ENCODE data around the gene SLC37A1. TPM values are rescaled to one million over a fixed set of nuclear protein-coding genes. Genes with fewer than 3 reads are reported as not detected.

The SLC37A1 gene
- total RNA-seq, 1 experiment from 2014 or later, result 37.7 TPM

GRCh38 chr21:42591170-42591869, 77.7 kb downstream of the SLC37A1 start:
- Mint-ChIP-seq H3K4me1 (peaks cover 9% of the 10 kb centered on the region in 2 experiments), H3K27ac (no peak overlapping the region; a peak in 1 of 7 replicates), H3K9me3 (no peaks in the 10 kb centered on the region; a peak in 2 of 5 replicates), H3K4me3 (no peak overlapping the region), H3K36me3 (ENCODE audit: insufficient read depth in 1 of 3, low read depth in 3 of 3) (no peaks in the 10 kb centered on the region), H3K27me3 (ENCODE audit: low read depth) (peaks cover 32% of the 10 kb centered on the region)
- no peak for TF ChIP-seq CTCF (conservative IDR thresholded peaks at IDR 0.05)
- Histone ChIP-seq H3K18ac (ENCODE audit: insufficient read length, low read depth, low read length) (peak overlapping the region; percentile 59), H3K9me3 (ENCODE audit: control insufficient read depth, low read depth, low read length) (no peaks in the 10 kb centered on the region), H2AFZ (ENCODE audit: low read length) (no peak overlapping the region), H3K4me2 (ENCODE audit: insufficient read depth, insufficient read length, low read length) (no peak overlapping the region), H3K79me1 (ENCODE audit: insufficient read depth, low read depth, low read length, poor library complexity, severe bottlenecking) (no peaks in the 10 kb centered on the region), H3K27me3 (ENCODE audit: insufficient read depth, low read length) (no peaks in the 10 kb centered on the region), H4K91ac (ENCODE audit: insufficient read length, low read depth, low read length) (no peak overlapping the region), H3K79me2 (ENCODE audit: insufficient read depth, low read length) (no peaks in the 10 kb centered on the region), H4K5ac (ENCODE audit: insufficient read length, low read depth, low read length) (no peak overlapping the region), H3K9ac (ENCODE audit: extremely low read depth, insufficient read length, low read length) (no peak overlapping the region), H3K27ac (ENCODE audit: insufficient read length, low read depth, low read length) (no peak overlapping the region), H4K8ac (replicated peaks; ENCODE audit: insufficient read length, low read depth, low read length) (peak overlapping the region; percentile 52), H2BK5ac (ENCODE audit: insufficient read length, low read length) (no peak overlapping the region), H3K56ac (ENCODE audit: insufficient read length, low read depth, low read length) (no peak overlapping the region), H2BK120ac (ENCODE audit: low read depth, low read length, poor library complexity, severe bottlenecking) (no peak overlapping the region), H3T11ph (ENCODE audit: low read length) (no peak overlapping the region), H3K14ac (ENCODE audit: insufficient read depth, low read length) (no peak overlapping the region), H3K4me1 (ENCODE audit: insufficient read depth, low read length) (no peaks in the 10 kb centered on the region), H3K23ac (ENCODE audit: insufficient read length, low read depth, low read length) (peak overlapping the region; percentile 43), H4K20me1 (ENCODE audit: control insufficient read depth, insufficient read depth, insufficient read length) (no peaks in the 10 kb centered on the region), H2BK12ac (ENCODE audit: insufficient read length, low read depth, low read length) (no peak overlapping the region), H2BK20ac (ENCODE audit: low read depth, low read length, poor library complexity, severe bottlenecking) (no peak overlapping the region), H2BK15ac (ENCODE audit: low read depth, low read length) (no peak overlapping the region), H2AK5ac (ENCODE audit: insufficient read length, low read length) (no peak overlapping the region), H3K4ac (ENCODE audit: low read depth, low read length) (no peak overlapping the region), H3K23me2 (ENCODE audit: insufficient read length, low read depth, low read length, poor library complexity, severe bottlenecking) (no peaks in the 10 kb centered on the region)
- WGBS (ENCODE audit: extremely low coverage, insufficient read length, low lambda C conversion rate), result no CpG with 5 or more reads among the region's 18 CpGs
- DNase-seq, result no peak
